IPS-18c (cell line): Measurements from ENCODE around the gene NOC3L.

Source experiments
- H3K4me3 ChIP-seq: 2 replicates; pipeline ENCODE4 v1.7.0; 2013; ENCODE audit warnings: low read depth, mild to moderate bottlenecking, low read length, moderate library complexity; ENCODE audit not compliant: insufficient read depth
- H3K9me3 ChIP-seq: one replicate; pipeline ENCODE4 v1.6.1; 2013; ENCODE audit warnings: mild to moderate bottlenecking, low read length, moderate library complexity; ENCODE audit not compliant: control insufficient read depth, insufficient read depth

Gene NOC3L

DNA sequence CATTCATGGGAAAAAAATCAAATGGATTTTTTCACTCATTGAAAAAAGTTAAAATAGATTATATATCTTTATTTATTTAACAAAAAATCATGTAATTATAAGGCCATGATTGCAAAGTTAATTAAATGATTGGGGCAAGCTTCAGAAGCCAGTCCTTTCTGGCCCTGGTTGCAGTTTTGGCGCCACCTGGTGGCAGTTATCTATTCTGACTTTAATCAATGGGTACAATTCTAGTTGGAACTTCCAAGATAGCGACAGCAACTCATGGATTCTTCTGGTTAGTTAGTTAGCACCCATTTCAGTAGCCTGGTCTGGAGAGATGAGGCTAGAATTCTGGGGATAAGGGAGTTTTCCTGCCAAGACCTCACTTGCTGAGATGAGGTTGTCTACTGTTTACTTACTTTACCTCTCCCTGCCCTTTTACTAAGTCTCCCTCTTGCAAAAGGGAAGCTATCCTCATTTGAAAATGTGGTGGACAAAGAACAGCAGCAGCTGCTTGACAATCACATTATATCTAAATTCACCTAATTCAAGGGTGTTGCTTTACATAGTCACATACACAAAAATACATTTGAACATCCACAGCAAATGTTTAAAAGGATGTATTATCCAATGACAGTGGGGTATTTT, 42.3 kb downstream of the NOC3L start:
- Histone ChIP-seq H3K9me3 (no peaks in the 10 kb centered on the region), H3K4me3 (no peak overlapping the region)

DNA sequence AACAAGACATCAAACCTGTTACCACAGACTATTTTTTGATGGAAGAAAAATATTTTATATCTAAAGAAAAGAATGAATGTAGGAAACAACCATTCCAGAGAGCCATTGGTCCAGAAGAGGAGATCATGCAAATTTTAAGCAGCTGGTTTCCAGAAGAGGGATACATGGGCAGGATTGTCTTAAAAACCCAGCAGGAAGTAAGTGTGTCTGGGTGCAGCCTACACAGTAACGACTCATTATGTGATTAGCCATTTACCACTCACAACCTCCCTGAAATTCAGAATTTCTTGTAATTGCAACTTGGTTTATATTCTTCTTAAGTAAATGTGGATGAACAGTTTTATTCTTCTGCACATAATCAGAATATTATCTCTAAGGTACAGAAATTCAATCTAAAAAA, 46.2 kb downstream of the NOC3L start:
- no peak overlapping the region for H3K4me3 ChIP-seq
- H3K9me3 ChIP-seq, result no peaks in the 10 kb centered on the region

DNA sequence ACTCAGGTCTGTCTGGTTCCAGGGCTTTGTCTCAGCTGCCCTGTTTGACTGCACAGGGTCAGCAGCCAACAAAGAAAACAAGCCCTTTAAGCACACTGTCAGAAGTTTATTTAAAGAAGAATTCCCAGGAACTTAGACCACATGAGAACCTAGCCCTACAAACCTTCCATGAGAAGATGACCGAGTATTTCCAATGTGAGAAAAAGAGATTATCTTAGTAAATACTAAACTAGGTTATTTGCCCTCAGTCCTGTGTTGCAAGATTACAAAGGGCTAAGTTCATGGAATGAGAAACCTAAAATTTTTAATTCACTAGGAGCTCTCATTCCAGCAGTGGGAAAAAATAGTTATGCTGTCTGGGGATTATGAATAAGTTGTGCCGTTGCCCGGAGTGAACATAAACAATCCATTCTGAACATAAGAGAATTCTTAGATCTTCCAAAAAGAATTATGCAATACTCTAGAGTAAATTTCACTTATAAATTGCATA, 46.7 kb downstream of the NOC3L start:
- no peaks in the 10 kb centered on the region for H3K9me3 ChIP-seq
- no peak overlapping the region for H3K4me3 ChIP-seq

DNA sequence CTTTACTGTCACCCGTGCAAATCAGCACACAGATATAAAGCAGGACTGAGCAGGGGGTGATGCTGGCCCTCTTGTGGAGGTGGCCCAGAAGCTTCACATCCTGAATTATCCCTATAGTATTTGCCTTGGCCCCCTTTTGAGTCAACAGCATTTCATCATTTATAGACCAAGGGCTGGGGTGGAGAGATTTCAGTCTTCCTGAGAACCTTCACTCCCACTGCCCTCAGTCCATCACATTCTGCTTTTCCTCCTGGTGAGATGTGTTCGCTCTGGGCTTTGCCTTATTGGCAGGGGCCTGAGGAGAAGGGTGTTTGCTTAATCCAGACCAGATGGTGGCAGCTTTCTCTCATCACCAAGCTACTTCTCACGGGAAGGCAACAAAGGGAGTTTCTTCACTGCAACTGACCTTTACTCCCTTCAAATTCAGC, 47.7 kb downstream of the NOC3L start:
- no peaks in the 10 kb centered on the region for H3K9me3 ChIP-seq
- no peak overlapping the region for H3K4me3 ChIP-seq

DNA sequence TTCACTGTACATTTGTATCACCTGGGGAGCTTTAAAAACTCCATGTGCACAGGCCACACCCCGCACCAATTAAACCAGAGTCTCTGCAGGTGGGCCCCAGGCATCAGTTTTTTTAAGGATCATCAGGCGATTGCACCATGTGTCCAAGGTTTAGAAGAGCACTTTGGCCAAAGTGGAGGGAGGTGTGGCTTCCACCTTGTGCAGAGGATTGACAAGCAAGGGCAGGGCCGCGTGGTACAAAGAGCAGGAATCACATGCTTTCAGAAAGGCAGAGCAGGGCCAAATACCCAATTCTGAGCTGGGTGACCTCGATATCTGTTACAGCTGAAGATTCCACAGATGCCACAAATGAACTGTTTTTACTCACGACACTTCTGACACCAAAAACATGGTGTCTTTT, 52.4 kb downstream of the NOC3L start:
- no peaks in the 10 kb centered on the region for H3K9me3 ChIP-seq
- H3K4me3 ChIP-seq, result no peak overlapping the region

DNA sequence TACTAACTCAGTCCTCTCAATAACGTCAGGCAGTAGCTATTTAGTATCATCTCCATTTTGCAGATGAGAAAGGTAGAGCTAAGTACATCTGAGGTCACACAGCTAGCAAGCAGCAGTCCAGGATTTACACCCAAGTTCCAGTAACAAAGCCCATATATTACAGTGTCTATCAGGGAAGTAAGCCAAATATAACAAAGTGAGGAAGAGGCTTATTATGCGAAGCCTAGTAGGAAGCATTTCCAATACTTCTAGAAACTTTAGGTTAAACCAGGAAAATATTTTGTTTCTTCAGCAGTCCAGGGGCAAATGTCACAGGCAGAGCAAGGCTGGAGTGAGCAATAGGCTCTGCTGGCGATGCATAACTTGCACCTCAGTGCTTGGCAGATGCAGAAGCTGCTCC, 53.9 kb downstream of the NOC3L start:
- Histone ChIP-seq H3K9me3 (no peaks in the 10 kb centered on the region), H3K4me3 (no peak overlapping the region)

DNA sequence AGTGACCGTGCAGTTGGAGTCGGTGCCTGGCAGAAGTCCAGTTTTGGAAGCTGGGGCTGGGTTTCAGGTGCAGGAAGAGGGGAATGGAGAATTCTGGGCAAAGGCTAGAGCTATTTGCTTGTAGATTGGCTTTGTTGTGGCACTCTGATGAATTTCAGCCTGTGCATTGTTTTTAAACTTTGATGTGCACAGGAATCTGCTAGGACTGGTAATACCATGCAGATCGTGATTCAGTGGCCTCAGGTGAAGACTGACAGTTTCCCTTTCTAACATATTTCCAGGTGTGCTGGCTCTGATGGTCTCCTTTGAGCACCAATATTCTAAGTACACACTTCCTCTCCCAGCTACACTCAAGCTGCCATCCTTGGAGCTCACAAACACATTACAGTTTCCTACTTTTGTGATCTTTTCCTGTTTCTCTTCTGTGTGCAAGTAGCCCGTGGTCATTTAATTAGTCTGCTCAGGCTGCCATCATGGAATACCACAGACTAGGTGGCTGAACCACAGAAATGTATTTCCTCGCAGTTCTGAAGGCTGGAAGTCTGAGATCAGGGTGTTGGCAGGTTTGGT, 55.6 kb downstream of the NOC3L start:
- Histone ChIP-seq H3K4me3 (no peak overlapping the region), H3K9me3 (no peaks in the 10 kb centered on the region)

DNA sequence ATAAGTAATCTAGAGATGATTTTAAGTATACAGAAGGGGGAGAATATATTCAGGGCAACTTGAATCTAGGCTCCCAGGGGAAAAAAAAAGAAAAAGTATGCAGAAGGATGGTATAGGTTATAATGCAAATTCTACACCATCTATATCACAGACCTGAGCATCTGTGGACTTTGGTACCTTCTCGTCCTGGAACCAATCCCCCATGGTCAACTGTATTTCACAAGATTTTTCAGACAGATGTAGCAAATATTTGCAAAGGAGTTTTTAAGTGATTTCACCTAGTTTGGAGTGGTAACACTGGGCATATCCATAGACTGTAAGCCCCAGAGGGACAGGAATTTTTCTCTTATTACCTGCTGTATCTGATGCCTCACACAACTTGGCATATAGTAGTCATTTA, 58.8 kb downstream of the NOC3L start:
- Histone ChIP-seq H3K9me3 (no peaks in the 10 kb centered on the region), H3K4me3 (no peak overlapping the region)

DNA sequence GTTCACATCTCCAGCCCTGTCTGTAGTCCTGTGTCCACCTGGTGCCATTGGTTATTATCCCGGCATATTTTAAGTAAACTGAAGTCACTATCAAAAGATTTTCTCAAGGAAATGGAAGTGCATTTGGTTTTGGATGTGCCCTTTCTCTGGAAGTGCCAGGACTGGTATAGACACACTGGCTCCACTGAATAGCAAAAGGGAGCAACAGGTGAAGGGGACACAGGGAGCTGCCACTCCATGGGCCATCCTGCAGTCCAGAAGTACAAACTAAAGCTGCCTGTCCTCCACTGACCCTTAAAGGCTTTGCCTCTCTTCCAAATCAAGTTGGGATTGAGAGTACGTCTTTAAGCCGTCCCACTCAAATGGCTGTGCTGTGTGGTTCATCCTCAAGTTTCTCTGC, 62.7 kb downstream of the NOC3L start:
- H3K9me3 ChIP-seq, result no peaks in the 10 kb centered on the region
- H3K4me3 ChIP-seq, result no peak overlapping the region

DNA sequence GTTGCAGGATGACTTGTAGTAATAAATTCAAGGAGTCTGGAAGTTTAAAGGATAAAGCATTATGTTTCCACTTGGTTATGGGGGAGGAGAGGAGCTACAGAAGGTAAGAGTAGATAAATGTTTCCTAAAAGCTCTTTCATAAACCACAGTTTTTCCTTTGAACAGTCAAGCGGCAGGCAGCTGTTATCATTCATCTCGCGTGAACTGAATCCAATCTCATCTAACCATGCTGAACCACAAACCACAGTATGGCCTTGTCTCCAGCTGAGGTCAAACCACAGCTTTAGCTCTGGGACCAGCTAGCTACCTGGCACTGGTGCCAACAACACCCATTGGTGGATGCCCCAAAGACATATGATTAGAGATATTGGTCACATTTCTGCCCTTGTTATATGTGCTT, 63.3 kb downstream of the NOC3L start:
- no peaks in the 10 kb centered on the region for H3K9me3 ChIP-seq
- H3K4me3 ChIP-seq, result no peak overlapping the region

DNA sequence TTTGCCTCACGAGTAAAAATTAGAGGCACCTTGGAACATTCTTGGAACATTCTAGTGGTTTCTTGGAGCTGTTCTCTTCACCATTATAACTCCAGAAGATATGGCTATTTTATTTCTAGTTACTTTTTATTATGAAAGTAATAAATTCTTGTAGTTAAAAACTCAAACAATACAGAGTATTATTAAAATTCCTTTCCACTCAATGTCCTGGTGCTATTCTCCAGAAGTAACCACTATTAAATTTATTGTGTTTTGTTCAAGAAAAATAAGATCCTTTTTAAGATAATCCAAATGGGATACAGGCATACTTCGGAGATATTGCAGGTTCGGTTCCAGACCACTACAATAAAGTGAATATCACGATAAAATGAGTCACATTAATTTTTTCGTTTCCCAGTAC, 68.6 kb downstream of the NOC3L start:
- no peak overlapping the region for H3K4me3 ChIP-seq
- H3K9me3 ChIP-seq, result no peaks in the 10 kb centered on the region

DNA sequence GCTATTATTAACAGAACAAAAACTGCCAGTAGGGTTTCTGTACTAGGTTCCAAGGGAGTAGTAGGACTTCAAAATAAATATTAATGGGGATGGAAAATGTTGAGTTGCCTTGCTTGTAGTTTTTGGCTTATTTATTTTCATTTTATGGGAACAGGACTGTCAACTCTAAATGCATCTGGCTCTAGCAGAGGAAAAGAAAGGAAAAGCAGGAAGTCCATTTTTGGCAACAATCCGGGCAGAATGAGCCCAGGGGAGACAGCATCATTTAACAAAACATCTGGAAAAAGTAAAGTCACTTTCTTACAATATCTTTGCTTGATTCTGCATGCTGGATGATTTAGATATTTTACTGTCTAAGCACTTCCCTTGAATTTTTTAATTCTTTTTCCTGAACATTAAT, 69.4 kb downstream of the NOC3L start:
- Histone ChIP-seq H3K9me3 (no peaks in the 10 kb centered on the region), H3K4me3 (no peak overlapping the region)

DNA sequence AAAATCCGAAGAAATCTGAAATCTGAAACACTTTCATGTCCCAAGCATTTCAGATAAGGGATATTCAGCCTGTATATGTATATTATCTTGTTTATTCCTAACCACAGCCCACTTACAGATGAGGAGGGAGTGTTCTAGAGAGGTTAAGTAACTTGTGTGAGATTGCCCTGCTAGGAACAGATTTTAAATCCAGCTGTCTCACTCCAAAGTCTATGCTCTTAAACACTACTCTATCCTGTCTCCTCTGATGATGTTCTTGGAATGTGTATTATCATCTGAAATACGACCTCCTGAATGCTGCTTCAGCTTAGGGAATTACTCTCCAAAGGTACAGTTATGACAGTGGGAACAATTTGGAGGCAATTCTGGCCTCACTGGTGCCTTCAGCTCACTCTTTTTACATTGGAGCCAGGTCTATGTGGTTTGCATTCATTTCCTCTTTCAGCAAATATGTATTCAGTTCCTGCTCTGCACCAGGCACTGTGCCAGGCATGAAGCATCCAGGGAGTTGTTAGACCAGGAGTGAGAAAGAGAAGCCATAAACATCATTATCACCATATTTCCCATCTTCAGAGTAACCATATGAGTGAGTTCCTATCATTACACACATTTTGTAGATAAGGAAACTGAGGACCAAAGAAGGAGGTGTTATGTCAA, 70.2 kb downstream of the NOC3L start:
- no peaks in the 10 kb centered on the region for H3K9me3 ChIP-seq
- H3K4me3 ChIP-seq, result no peak overlapping the region

DNA sequence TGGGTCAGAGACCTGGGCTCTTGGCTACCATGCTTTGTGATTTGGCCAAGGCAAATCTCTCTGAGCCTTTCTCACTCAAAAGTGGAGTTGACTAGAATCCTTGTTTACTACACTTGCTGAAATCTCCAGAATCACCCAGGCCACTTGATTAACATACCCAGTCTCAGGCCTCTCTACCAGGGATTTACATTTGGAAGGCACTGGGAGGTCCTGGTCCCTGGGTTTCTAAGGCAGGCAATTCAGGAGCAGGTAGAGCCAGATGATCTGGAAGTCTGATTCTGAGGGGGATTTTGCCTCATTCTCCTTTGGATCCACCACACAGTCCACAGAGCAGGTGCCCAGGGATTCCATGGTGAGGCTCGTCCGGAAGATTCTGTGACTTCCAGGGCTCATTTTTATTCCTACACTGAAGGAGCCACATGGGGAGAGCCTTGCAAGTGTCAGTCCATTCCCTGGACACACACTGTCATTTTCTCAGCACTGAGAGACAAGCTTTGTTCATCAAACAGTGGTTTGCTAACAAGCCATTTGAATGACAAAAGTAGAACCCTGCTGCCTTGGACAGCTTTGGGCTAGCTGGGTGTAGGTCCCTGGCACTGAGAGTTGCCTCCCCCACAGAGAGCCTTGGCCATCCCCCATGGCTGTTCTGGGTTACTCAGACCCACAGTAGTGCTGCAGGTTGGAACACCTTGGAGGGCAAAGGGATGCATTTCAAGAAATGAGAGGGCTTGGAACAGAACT, 74.2 kb downstream of the NOC3L start:
- H3K4me3 ChIP-seq, result no peak overlapping the region
- H3K9me3 ChIP-seq, result no peaks in the 10 kb centered on the region

DNA sequence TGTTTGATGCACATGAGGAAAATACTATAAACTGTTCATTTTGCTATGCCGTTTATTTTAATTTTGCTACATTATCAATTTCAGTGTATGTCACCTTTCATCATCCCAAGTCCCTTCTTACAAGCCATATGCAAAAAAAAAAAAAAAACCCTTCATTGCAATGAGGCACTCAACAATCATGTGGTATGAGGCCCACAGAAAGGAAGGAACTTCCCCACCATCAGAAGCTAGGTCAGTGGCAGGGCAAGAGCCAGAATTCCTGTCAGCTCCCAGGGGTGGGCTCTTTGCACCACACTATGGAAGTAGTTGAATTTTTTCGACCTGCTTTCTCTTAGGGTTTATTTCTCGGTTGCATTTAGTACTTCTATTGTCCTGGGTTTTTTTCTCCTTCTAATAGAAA, 75.4 kb downstream of the NOC3L start:
- Histone ChIP-seq H3K4me3 (no peak overlapping the region), H3K9me3 (no peaks in the 10 kb centered on the region)

DNA sequence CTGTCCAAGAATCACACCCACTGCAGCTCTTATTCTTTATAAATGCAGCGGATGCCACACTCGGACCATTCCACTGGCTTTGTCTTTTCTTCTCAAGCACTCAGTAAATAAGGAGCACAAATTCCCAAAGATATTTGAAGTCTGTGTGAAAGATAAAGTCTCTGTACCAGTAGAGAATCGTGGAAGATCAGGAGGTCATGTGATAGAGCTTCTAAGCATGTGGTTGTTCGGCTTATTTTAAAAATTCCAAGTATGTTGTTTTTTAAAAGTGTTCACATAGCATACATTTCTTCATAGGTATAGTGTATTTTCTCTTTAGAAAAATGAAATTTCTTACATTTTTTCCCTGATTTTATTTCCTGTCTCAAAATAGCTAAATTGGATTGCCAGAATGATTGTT, 75.8 kb downstream of the NOC3L start:
- H3K4me3 ChIP-seq, result no peak overlapping the region
- H3K9me3 ChIP-seq, result no peaks in the 10 kb centered on the region

DNA sequence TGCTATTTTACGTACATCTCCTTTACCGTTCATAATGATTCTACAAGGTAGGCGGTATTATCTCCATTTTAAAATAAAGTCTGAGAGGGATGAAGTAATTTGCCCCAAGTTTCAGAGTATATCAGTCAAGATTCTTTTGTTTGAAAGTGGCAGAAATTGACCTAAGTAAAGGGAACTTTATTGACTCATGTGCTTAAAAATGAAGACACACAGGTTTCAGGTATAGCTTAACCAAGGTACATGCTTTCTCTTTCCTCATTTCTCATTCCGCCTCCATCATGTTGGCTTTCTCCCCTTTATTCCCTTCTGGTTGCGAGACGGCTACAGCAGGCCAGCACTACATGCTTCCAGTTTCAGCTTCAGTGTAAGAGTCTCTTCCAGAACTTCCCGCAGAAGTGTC, 77.5 kb downstream of the NOC3L start:
- H3K9me3 ChIP-seq, result no peaks in the 10 kb centered on the region
- no peak overlapping the region for H3K4me3 ChIP-seq
